HepG2 (cell line): ENCODE results near the gene UBE2O. TPM values are rescaled to one million over a fixed set of nuclear protein-coding genes. Genes with fewer than 3 reads are reported as not detected.
A peak's percentile ranks its signal among the peaks of the same experiment; 100 is the strongest.

Source experiments
- ATF7 ChIP-seq, 2 experiments: fragments of 450-650 bp in 1 of 2; sonication (generic) in 1 of 2; formaldehyde crosslinking in 1 of 2; IDR thresholded peaks; 2 replicates each; pipeline versions ENCODE4 v1.4.0 to v1.6.1; 2016 to 2020; ENCODE audit warnings: antibody characterized with exemption in 1 of 2, mild to moderate bottlenecking in 1 of 2, missing genetic modification reagents in 1 of 2
- FOXA1 ChIP-seq, 2 experiments: fragments of 450-650 bp in 1 of 2; sonication (generic) in 1 of 2; formaldehyde crosslinking in 1 of 2; IDR thresholded peaks; 2 replicates each; pipeline versions ENCODE4 v1.4.0 to v1.6.1; 2016 to 2020; ENCODE audit warnings: missing genetic modification reagents in 1 of 2
- FOXA3 ChIP-seq: IDR thresholded peaks from 2 replicates; pipeline ENCODE4 v1.6.1; 2016; ENCODE audit warnings: missing genetic modification reagents, missing compliant biosample characterization
- HOXA9 ChIP-seq: sonication (generic); formaldehyde crosslinking; IDR thresholded peaks from 2 replicates; pipeline ENCODE4 v1.8.1; 2022; ENCODE audit warnings: missing genetic modification reagents, mild to moderate bottlenecking, moderate library complexity, borderline replicate concordance
- JARID2 ChIP-seq: sonication (generic); formaldehyde crosslinking; IDR thresholded peaks from 2 replicates; pipeline ENCODE4 v1.8.1; 2023; ENCODE audit warnings: missing genetic modification reagents, inconsistent platforms; ENCODE audit not compliant: insufficient replicate concordance
- KAT2B ChIP-seq: fragments of 150-350 bp; IDR thresholded peaks from 2 replicates; pipeline ENCODE4 v1.6.1; 2014; ENCODE audit warnings: low read depth, low read length, borderline replicate concordance
- KAT8 ChIP-seq: IDR thresholded peaks from 2 replicates; pipeline ENCODE4 v1.6.1; 2016; ENCODE audit warnings: missing genetic modification reagents, missing compliant biosample characterization
- KLF16 ChIP-seq, 2 experiments: sonication (generic) in 1 of 2; formaldehyde crosslinking in 1 of 2; IDR thresholded peaks; 2 replicates each; pipeline versions ENCODE4 v1.6.1 to v1.8.0; 2016 to 2023; ENCODE audit warnings: missing genetic modification reagents in 2 of 2, missing compliant biosample characterization in 1 of 2
- MAZ ChIP-seq, 2 experiments: sonication (generic) in 1 of 2; formaldehyde crosslinking in 1 of 2; IDR thresholded peaks; 2 replicates each; pipeline versions ENCODE4 v1.5.0 to v1.6.1; 2012 to 2020; ENCODE audit warnings: low read depth in 2 of 2, mild to moderate bottlenecking in 2 of 2, borderline replicate concordance in 1 of 2, improper control_type of control experiment in 1 of 2, low read length in 1 of 2, missing genetic modification reagents in 1 of 2, moderate library complexity in 1 of 2
- MEF2D ChIP-seq: sonication (generic); formaldehyde crosslinking; IDR thresholded peaks from 2 replicates; pipeline ENCODE4 v1.5.1; 2020; ENCODE audit warnings: mild to moderate bottlenecking, missing genetic modification reagents
- NR2F2 ChIP-seq: IDR thresholded peaks from 2 replicates; pipeline ENCODE4 v1.6.1; 2012; ENCODE audit warnings: low read depth, inconsistent platforms, borderline replicate concordance
- WIZ ChIP-seq: sonication (generic); formaldehyde crosslinking; IDR thresholded peaks from 2 replicates; pipeline ENCODE4 v1.5.1; 2020; ENCODE audit warnings: mild to moderate bottlenecking, missing genetic modification reagents
- YEATS2 ChIP-seq: sonication (generic); formaldehyde crosslinking; IDR thresholded peaks from 2 replicates; pipeline ENCODE4 v1.4.0; 2020; ENCODE audit warnings: missing genetic modification reagents, borderline replicate concordance
- ZBTB21 ChIP-seq: sonication (generic); formaldehyde crosslinking; IDR thresholded peaks from 2 replicates; pipeline ENCODE4 v1.4.0; 2020; ENCODE audit warnings: missing genetic modification reagents
- ZC3H4 ChIP-seq: sonication (generic); formaldehyde crosslinking; IDR thresholded peaks from 2 replicates; pipeline ENCODE4 v1.4.0; 2020; ENCODE audit warnings: missing genetic modification reagents, borderline replicate concordance
- ZEB1 ChIP-seq: IDR thresholded peaks from 2 replicates; pipeline ENCODE4 v1.6.1; 2012; ENCODE audit warnings: mild to moderate bottlenecking, low read depth, inconsistent platforms; ENCODE audit not compliant: insufficient replicate concordance
- ZFYVE20 ChIP-seq: sonication (generic); formaldehyde crosslinking; IDR thresholded peaks from 2 replicates; pipeline ENCODE4 v1.8.0; 2023; ENCODE audit warnings: low read depth, mild to moderate bottlenecking, moderate library complexity, missing genetic modification reagents, borderline replicate concordance
- ZKSCAN5 ChIP-seq: sonication (generic); formaldehyde crosslinking; IDR thresholded peaks from 2 replicates; pipeline ENCODE4 v1.5.1; 2020; ENCODE audit warnings: mild to moderate bottlenecking, missing genetic modification reagents
- ZNF7 ChIP-seq: IDR thresholded peaks from 2 replicates; pipeline ENCODE4 v1.6.1; 2016; ENCODE audit warnings: missing biosample characterization, missing genetic modification reagents
- polyA plus RNA-seq, 8 experiments: library from polyadenylated mRNA; depleted of rRNA in 3 of 8; stranded (reverse) in 7 of 8; unstranded in 1 of 8; fragments of >200 nt; fragmentation: Illumina TruSeq in 4 of 8; extraction: Trizol in 4 of 8; gene quantifications; 2 replicates each; pipeline versions ENCODE4 v1.2.1 to v1.2.3, GENCODE V29; 2011 to 2016; ENCODE audit warnings: low read depth in 4 of 8, missing spikeins in 1 of 8, mixed read lengths in 1 of 8; ENCODE audit not compliant: insufficient read depth in 1 of 8
- total RNA-seq, 5 experiments: library from RNA; depleted of rRNA; stranded (reverse); fragments of >200 nt; fragmentation: Illumina TruSeq; extraction: Trizol; gene quantifications; 2 replicates each; pipeline ENCODE4 v1.2.3, GENCODE V29; 2016; ENCODE audit warnings: low read depth in 1 of 5
- TF ChIP-seq, protein P1 (sequence below): IDR thresholded peaks from 2 replicates; pipeline ENCODE4 v1.6.1; 2016; ENCODE audit warnings: low read depth
- TF ChIP-seq, protein P2 (sequence below): sonication (generic); formaldehyde crosslinking; IDR thresholded peaks from 2 replicates; pipeline ENCODE4 v1.4.0; 2020; ENCODE audit warnings: missing genetic modification reagents
- TF ChIP-seq, protein P3 (sequence below): sonication (generic); formaldehyde crosslinking; IDR thresholded peaks from 2 replicates; pipeline ENCODE4 v1.4.0; 2020; ENCODE audit warnings: missing genetic modification reagents
- TF ChIP-seq, protein P4 (sequence below): sonication (generic); formaldehyde crosslinking; IDR thresholded peaks from 2 replicates; pipeline ENCODE4 v1.9.0; 2021; ENCODE audit warnings: missing genetic modification reagents, borderline replicate concordance

Gene UBE2O
- total and polyA plus RNA-seq, 2 of the 13 experiments (the other 11 are each of a cell fraction or from before 2014, with no cell fraction given) = 21.5 to 23.5 TPM

DNA sequence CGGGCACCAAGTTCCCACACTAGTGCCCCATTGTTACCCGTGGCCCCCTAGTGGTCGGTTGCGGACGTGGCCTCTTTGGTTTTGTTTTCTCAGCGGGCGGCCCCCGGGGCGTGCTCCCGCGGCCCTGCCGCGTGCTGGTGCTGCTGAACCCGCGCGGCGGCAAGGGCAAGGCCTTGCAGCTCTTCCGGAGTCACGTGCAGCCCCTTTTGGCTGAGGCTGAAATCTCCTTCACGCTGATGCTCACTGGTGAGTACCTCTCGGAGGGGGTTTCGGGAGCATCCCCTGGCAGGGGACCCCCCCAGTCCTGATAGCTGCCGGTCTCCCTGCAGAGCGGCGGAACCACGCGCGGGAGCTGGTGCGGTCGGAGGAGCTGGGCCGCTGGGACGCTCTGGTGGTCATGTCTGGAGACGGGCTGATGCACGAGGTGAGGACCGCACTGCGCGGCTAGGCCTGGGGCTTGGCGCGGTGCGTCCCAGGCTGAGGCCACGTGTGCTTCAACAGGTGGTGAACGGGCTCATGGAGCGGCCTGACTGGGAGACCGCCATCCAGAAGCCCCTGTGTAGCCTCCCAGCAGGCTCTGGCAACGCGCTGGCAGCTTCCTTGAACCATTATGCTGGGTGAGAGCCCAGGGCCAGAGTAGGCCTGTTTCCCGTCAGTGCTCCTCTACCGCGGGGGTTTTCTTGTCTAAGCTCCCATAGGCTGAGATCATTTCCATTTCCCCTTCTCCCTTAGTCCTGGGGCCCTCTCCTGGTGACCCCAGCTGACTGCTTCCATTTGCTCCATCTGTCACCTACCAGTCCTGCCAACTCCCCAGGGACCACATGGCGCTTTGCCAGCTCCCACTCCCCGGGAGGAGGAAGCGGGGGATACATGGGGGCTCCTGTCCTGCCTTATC lies 66.8 kb downstream of the UBE2O start (continued):
- TF ChIP-seq YEATS2 (CRISPR knock-in tag) (0 out of 2 replicates have a peak, but pooled peaks have one; percentile 81), ZFYVE20 (peak; percentile 88; the same call in 1 of the 2 replicates), MEF2D (peak; percentile 87; the same call in 1 of the 2 replicates), NR2F2 (no peak; the same call in 1 of the 2 replicates), JARID2 (CRISPR knock-in tag) (peak; percentile 85), ZC3H4 (CRISPR knock-in tag) (0 out of 2 replicates have a peak, but pooled peaks have one; percentile 9), KLF16 (CRISPR knock-in tag; IDR thresholded peaks at IDR 0.05) (peak in 1 of 2 experiments; percentile 97; a peak in 2 of 4 replicates), ZEB1 (peak; percentile 27), KAT8 (peak; percentile 90), ZBTB21 (CRISPR knock-in tag) (peak; percentile 39; the same call in 1 of the 2 replicates), ZNF7 (peak; percentile 14; the same call in 1 of the 2 replicates), ZKSCAN5 (CRISPR knock-in tag) (no peak), MAZ (IDR thresholded peaks at IDR 0.05; ENCODE audit: borderline replicate concordance, low read depth, low read length) (peak; percentile 86), MAZ (CRISPR knock-in tag; IDR thresholded peaks at IDR 0.05; ENCODE audit: low read depth) (peak; percentile 91), WIZ (CRISPR knock-in tag) (peak; percentile 83; the same call in 1 of the 2 replicates), ATF7 (IDR thresholded peaks at IDR 0.05) (no peak), ATF7 (CRISPR knock-in tag; IDR thresholded peaks at IDR 0.05) (peak; percentile 72; the same call in 1 of the 2 replicates), KAT2B (no peak), HOXA9 (CRISPR knock-in tag) (peak; percentile 80; the same call in 1 of the 2 replicates), FOXA3 (CRISPR knock-in tag) (peak; percentile 70), FOXA1 (IDR thresholded peaks at IDR 0.05) (no peak), FOXA1 (CRISPR knock-in tag; IDR thresholded peaks at IDR 0.05) (peak; percentile 41)
- TF ChIP-seq, protein P1, sequence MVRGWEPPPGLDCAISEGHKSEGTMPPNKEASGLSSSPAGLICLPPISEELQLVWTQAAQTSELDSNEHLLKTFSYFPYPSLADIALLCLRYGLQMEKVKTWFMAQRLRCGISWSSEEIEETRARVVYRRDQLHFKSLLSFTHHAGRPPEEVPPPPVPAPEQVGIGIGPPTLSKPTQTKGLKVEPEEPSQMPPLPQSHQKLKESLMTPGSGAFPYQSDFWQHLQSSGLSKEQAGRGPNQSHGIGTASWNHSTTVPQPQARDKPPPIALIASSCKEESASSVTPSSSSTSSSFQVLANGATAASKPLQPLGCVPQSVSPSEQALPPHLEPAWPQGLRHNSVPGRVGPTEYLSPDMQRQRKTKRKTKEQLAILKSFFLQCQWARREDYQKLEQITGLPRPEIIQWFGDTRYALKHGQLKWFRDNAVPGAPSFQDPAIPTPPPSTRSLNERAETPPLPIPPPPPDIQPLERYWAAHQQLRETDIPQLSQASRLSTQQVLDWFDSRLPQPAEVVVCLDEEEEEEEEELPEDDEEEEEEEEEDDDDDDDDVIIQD = peak; percentile 64; the same call in 1 of the 2 replicates
- TF ChIP-seq, protein P2, sequence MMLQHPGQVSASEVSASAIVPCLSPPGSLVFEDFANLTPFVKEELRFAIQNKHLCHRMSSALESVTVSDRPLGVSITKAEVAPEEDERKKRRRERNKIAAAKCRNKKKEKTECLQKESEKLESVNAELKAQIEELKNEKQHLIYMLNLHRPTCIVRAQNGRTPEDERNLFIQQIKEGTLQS (CRISPR knock-in tag) = no peak; the same call in 1 of the 2 replicates
- TF ChIP-seq, protein P3, sequence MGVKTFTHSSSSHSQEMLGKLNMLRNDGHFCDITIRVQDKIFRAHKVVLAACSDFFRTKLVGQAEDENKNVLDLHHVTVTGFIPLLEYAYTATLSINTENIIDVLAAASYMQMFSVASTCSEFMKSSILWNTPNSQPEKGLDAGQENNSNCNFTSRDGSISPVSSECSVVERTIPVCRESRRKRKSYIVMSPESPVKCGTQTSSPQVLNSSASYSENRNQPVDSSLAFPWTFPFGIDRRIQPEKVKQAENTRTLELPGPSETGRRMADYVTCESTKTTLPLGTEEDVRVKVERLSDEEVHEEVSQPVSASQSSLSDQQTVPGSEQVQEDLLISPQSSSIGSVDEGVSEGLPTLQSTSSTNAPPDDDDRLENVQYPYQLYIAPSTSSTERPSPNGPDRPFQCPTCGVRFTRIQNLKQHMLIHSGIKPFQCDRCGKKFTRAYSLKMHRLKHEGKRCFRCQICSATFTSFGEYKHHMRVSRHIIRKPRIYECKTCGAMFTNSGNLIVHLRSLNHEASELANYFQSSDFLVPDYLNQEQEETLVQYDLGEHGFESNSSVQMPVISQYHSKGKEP (CRISPR knock-in tag) = peak; percentile 92
- TF ChIP-seq, protein P4, sequence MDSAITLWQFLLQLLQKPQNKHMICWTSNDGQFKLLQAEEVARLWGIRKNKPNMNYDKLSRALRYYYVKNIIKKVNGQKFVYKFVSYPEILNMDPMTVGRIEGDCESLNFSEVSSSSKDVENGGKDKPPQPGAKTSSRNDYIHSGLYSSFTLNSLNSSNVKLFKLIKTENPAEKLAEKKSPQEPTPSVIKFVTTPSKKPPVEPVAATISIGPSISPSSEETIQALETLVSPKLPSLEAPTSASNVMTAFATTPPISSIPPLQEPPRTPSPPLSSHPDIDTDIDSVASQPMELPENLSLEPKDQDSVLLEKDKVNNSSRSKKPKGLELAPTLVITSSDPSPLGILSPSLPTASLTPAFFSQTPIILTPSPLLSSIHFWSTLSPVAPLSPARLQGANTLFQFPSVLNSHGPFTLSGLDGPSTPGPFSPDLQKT (CRISPR knock-in tag) = peak; percentile 94; the same call in 1 of the 2 replicates
